Measurements from ENCODE around the gene CLEC17A.
"Not testable (repeated sequence)": the region's sequence is repeated elsewhere in the genome, so short reads cannot be mapped to it uniquely, and the experiment has no call there.

CLEC17A gene

DNA sequence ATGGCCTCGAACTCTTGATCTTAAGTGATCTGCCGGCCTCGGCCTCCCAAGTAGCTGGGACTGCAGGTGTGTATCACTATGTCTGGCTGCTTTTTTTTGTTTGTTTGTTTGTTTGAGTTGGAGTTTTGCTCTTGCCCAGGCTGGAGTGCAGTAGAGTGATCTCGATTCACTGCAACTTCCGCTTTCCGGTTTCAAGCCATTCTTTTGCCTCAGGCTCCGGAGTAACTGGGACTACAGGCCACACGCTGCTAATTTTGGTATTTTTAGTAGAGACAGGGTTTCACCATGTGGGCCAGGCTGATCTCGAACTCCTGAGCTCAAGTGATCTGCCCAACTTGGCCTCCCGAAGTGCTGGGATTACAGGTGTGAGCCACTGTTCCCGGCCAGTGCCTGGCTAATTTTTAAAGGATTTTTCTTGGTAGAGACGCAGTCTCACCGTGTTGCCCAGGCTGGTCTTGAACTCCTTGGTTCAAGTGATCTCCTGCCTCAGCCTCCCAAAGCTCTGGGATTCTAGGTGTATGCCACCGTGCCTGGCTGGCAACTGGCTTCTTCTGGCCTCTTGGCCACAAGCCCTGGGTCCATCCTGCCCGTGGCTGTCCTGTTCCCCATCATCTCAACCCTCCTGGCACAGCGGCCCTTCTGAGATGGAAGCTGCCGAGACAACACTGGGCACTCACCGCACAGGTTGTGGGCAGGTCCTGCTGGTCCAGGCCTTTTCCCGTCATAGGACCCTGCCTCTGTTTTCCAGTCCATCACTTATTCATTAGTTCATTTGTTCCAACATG, 42.0 kb upstream of the CLEC17A start:
- Histone ChIP-seq H3K4ac (ENCODE audit: low read depth in 1 of 2, low read length in 2 of 2) (no peak overlapping the region), H4K8ac (ENCODE audit: low read length) (no peak overlapping the region), H3K27me3 (ENCODE audit: control insufficient read depth in 1 of 2, insufficient read depth in 1 of 2, low read length in 2 of 2) (no peaks in the 10 kb centered on the region), H3K9me3 (ENCODE audit: control insufficient read depth, low read length) (no peaks in the 10 kb centered on the region), H3K23ac (ENCODE audit: low read length in 2 of 2) (no peak overlapping the region), H2BK120ac (ENCODE audit: low read depth, low read length) (no peak overlapping the region), H2AFZ (ENCODE audit: low read depth, low read length) (no peak overlapping the region), H3K4me1 (ENCODE audit: control insufficient read depth, insufficient read depth, low read depth, low read length) (peaks cover 25% of the 10 kb centered on the region), H3K4me2 (ENCODE audit: low read length, poor library complexity, severe bottlenecking) (no peak overlapping the region), H3K9ac (ENCODE audit: low read length) (no peak overlapping the region), H3K27ac (ENCODE audit: low read length, poor library complexity, severe bottlenecking) (no peak overlapping the region), H2BK15ac (ENCODE audit: low read depth, poor library complexity, severe bottlenecking) (no peak overlapping the region), H3K36me3 (ENCODE audit: control insufficient read depth in 1 of 2, insufficient read depth in 2 of 2, low read depth in 1 of 2, low read length in 2 of 2) (peaks cover 5 to 18% of the 10 kb centered on the region in 2 experiments), H3K14ac (ENCODE audit: low read length in 2 of 2) (no peak overlapping the region), H4K91ac (ENCODE audit: low read length) (no peak overlapping the region), H3K79me1 (replicated peaks; ENCODE audit: low read length, poor library complexity, severe bottlenecking) (peaks cover 42% of the 10 kb centered on the region), H2BK5ac (ENCODE audit: low read depth, low read length, poor library complexity, severe bottlenecking) (no peak overlapping the region), H2BK12ac (ENCODE audit: low read length in 2 of 2) (no peak overlapping the region), H3K4me3 (ENCODE audit: insufficient read depth in 1 of 2, low read depth in 1 of 2, low read length in 2 of 2) (no peak overlapping the region), H3K18ac (ENCODE audit: low read depth in 1 of 2, low read length in 2 of 2) (no peak overlapping the region), H2AK5ac (ENCODE audit: low read length, severe bottlenecking) (no peak overlapping the region)
- DNase-seq = no peak
- 97% methylated on average over 19 of the region's 19 CpGs for WGBS

DNA sequence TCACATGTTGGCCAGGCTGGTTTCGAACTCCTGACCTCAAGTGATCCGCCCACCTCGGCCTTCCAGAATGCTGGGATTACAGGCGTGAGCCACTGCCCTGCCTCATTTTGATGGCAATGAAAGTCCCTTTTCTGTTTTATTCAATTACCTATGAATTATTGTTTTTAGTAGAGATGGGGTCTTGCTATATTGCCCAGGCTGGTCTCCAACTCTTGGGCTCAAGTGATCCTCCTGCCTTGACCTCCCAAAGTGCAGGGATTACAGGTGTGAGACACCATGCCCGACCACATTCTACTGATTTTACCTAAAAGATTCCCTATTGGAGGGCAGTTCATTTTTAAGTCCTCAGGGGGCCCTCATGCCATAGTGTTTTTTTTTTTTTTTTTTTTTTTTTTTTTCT, 40.9 kb upstream of the CLEC17A start:
- Histone ChIP-seq H3K36me3 (ENCODE audit: control insufficient read depth in 1 of 2, insufficient read depth in 2 of 2, low read depth in 1 of 2, low read length in 2 of 2) (peaks cover 5 to 19% of the 10 kb centered on the region in 2 experiments), H3K79me1 (replicated peaks; ENCODE audit: low read length, poor library complexity, severe bottlenecking) (peaks cover 44% of the 10 kb centered on the region), H3K4me1 (ENCODE audit: control insufficient read depth, insufficient read depth, low read depth, low read length) (peaks cover 18% of the 10 kb centered on the region)
- not testable (repeated sequence) for H3K27ac ChIP-seq (ENCODE audit: low read length, poor library complexity, severe bottlenecking); H2BK12ac ChIP-seq (ENCODE audit: low read length in 2 of 2); DNase-seq; H3K9me3 ChIP-seq (ENCODE audit: control insufficient read depth, low read length); H3K4ac ChIP-seq (ENCODE audit: low read depth in 1 of 2, low read length in 2 of 2); H4K91ac ChIP-seq (ENCODE audit: low read length); H3K27me3 ChIP-seq (ENCODE audit: control insufficient read depth in 1 of 2, insufficient read depth in 1 of 2, low read length in 2 of 2); H3K23ac ChIP-seq (ENCODE audit: low read length in 2 of 2); H2AK5ac ChIP-seq (ENCODE audit: low read length, severe bottlenecking); H3K9ac ChIP-seq (ENCODE audit: low read length); H3K4me3 ChIP-seq (ENCODE audit: insufficient read depth in 1 of 2, low read depth in 1 of 2, low read length in 2 of 2); H2BK120ac ChIP-seq (ENCODE audit: low read depth, low read length); H3K14ac ChIP-seq (ENCODE audit: low read length in 2 of 2); H4K8ac ChIP-seq (ENCODE audit: low read length); H2BK5ac ChIP-seq (ENCODE audit: low read depth, low read length, poor library complexity, severe bottlenecking); H2BK15ac ChIP-seq (ENCODE audit: low read depth, poor library complexity, severe bottlenecking); H3K18ac ChIP-seq (ENCODE audit: low read depth in 1 of 2, low read length in 2 of 2); H3K4me2 ChIP-seq (ENCODE audit: low read length, poor library complexity, severe bottlenecking); H2AFZ ChIP-seq (ENCODE audit: low read depth, low read length)
- WGBS = 98% methylated on average over 3 of the region's 5 CpGs

DNA sequence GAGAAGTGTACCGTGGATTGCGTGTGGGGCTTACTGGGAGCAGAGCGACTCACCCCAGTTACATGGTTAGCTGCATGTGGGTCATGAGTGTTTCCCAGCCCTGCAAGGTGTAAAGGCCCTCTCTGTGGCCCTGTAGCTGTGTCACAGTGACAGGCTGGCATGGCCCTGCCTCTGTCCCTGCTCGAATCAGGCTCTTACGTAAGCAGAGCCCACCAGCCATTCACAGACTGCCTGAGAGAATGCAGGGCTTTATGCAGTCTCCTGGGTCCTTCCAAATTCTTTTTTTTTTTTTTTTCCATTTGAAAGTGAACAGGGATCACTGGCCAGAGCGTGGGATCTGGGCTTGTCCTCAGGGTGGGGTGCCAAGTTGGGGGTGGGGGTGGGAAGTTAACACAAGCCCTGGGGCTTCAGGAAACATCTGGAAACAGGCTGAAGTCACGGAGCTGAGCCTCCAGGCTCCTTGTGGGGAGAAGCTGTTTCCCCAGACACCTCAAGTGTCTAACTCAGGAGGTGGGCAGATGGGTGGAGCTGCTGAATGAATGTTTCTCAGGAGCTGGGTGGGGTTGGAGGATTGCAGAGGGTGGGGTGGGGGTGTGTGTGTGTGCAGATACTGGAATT, 40.1 kb upstream of the CLEC17A start:
- H3K9me3 ChIP-seq (ENCODE audit: control insufficient read depth, low read length) = no peaks in the 10 kb centered on the region
- peak overlapping the region in 1 of 2 experiments; percentile 38 for H3K18ac ChIP-seq (ENCODE audit: low read depth in 1 of 2, low read length in 2 of 2)
- no peak overlapping the region for H2BK120ac ChIP-seq (ENCODE audit: low read depth, low read length)
- H4K8ac ChIP-seq (ENCODE audit: low read length) = peak overlapping the region; percentile 79
- peak overlapping the region; percentile 7 for H3K9ac ChIP-seq (ENCODE audit: low read length)
- H3K36me3 ChIP-seq (ENCODE audit: control insufficient read depth in 1 of 2, insufficient read depth in 2 of 2, low read depth in 1 of 2, low read length in 2 of 2) = peaks cover 5 to 19% of the 10 kb centered on the region in 2 experiments
- H3K14ac ChIP-seq (ENCODE audit: low read length in 2 of 2) = no peak overlapping the region
- no peak overlapping the region for H3K4me3 ChIP-seq (ENCODE audit: insufficient read depth in 1 of 2, low read depth in 1 of 2, low read length in 2 of 2)
- H3K27me3 ChIP-seq (ENCODE audit: control insufficient read depth in 1 of 2, insufficient read depth in 1 of 2, low read length in 2 of 2) = no peaks in the 10 kb centered on the region
- H2BK5ac ChIP-seq (ENCODE audit: low read depth, low read length, poor library complexity, severe bottlenecking) = no peak overlapping the region
- H3K79me1 ChIP-seq (replicated peaks; ENCODE audit: low read length, poor library complexity, severe bottlenecking) = peaks cover 46% of the 10 kb centered on the region
- H3K4me2 ChIP-seq (ENCODE audit: low read length, poor library complexity, severe bottlenecking) = no peak overlapping the region
- H4K91ac ChIP-seq (ENCODE audit: low read length) = peak overlapping the region; percentile 32
- DNase-seq = peak; percentile 47
- no peak overlapping the region for H3K4ac ChIP-seq (ENCODE audit: low read depth in 1 of 2, low read length in 2 of 2)
- H3K23ac ChIP-seq (ENCODE audit: low read length in 2 of 2) = no peak overlapping the region
- H3K4me1 ChIP-seq (ENCODE audit: control insufficient read depth, insufficient read depth, low read depth, low read length) = peaks cover 14% of the 10 kb centered on the region
- no peak overlapping the region for H2BK12ac ChIP-seq (ENCODE audit: low read length in 2 of 2)
- H3K27ac ChIP-seq (ENCODE audit: low read length, poor library complexity, severe bottlenecking) = no peak overlapping the region
- WGBS = 68% methylated on average over 7 of the region's 7 CpGs
- peak overlapping the region; percentile 71 for H2AK5ac ChIP-seq (ENCODE audit: low read length, severe bottlenecking)
- no peak overlapping the region for H2AFZ ChIP-seq (ENCODE audit: low read depth, low read length)
- no peak overlapping the region for H2BK15ac ChIP-seq (ENCODE audit: low read depth, poor library complexity, severe bottlenecking)

DNA sequence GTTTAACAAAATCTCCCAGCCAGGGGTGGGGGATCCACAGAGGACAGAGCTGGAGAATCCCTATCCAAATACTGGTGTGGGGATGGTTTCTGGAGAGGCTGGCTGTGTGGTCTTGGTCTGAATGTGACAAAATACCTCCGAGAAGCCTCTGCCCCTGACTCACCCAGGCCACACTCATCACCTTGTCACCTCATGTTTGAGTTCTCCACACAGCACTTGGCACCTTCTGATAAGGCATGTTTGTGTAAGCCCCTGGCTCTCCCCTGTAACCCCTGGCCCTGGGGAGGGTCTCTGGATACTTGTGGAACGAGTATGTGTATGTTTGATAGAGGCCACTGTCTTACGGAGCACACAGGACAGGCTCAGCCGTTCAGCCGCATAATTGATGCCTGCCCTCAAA, 38.8 kb upstream of the CLEC17A start:
- DNase-seq = no peak

More for the DNA sequence above, 38.8 kb upstream of the CLEC17A start:
- Histone ChIP-seq H3K36me3 (ENCODE audit: control insufficient read depth in 1 of 2, insufficient read depth in 2 of 2, low read depth in 1 of 2, low read length in 2 of 2) (peaks cover 5 to 23% of the 10 kb centered on the region in 2 experiments), H3K4me2 (ENCODE audit: low read length, poor library complexity, severe bottlenecking) (no peak overlapping the region), H2BK12ac (ENCODE audit: low read length in 2 of 2) (no peak overlapping the region), H2AK5ac (ENCODE audit: low read length, severe bottlenecking) (no peak overlapping the region), H4K8ac (ENCODE audit: low read length) (no peak overlapping the region), H3K79me1 (replicated peaks; ENCODE audit: low read length, poor library complexity, severe bottlenecking) (peaks cover 47% of the 10 kb centered on the region), H3K9ac (ENCODE audit: low read length) (no peak overlapping the region), H2AFZ (ENCODE audit: low read depth, low read length) (no peak overlapping the region), H3K18ac (ENCODE audit: low read depth in 1 of 2, low read length in 2 of 2) (no peak overlapping the region), H3K27me3 (ENCODE audit: control insufficient read depth in 1 of 2, insufficient read depth in 1 of 2, low read length in 2 of 2) (no peaks in the 10 kb centered on the region), H3K4me3 (ENCODE audit: insufficient read depth in 1 of 2, low read depth in 1 of 2, low read length in 2 of 2) (no peak overlapping the region), H3K14ac (ENCODE audit: low read length in 2 of 2) (no peak overlapping the region), H3K4ac (ENCODE audit: low read depth in 1 of 2, low read length in 2 of 2) (no peak overlapping the region), H3K9me3 (ENCODE audit: control insufficient read depth, low read length) (no peaks in the 10 kb centered on the region), H3K23ac (ENCODE audit: low read length in 2 of 2) (no peak overlapping the region), H3K4me1 (ENCODE audit: control insufficient read depth, insufficient read depth, low read depth, low read length) (peaks cover 14% of the 10 kb centered on the region), H4K91ac (ENCODE audit: low read length) (no peak overlapping the region), H2BK5ac (ENCODE audit: low read depth, low read length, poor library complexity, severe bottlenecking) (no peak overlapping the region), H3K27ac (ENCODE audit: low read length, poor library complexity, severe bottlenecking) (no peak overlapping the region), H2BK15ac (ENCODE audit: low read depth, poor library complexity, severe bottlenecking) (no peak overlapping the region), H2BK120ac (ENCODE audit: low read depth, low read length) (no peak overlapping the region)
- WGBS = 69% methylated on average over 5 of the region's 5 CpGs

Data from mesenchymal stem cell (in vitro differentiated cells and primary cell).